Measurements from ENCODE around the gene RTF2.

The RTF2 gene

GRCh38 chr20:56468316-56469076 is at the start of gene RTF2:
TSS of gene RTF2 (plus strand) at chr20:56468627. CDS start at chr20:56468698, 71 bp downstream.
- no peak for TF ChIP-seq CTCF (conservative IDR thresholded peaks at IDR 0.05)
- H3K27ac ChIP-seq, result peak within 1 kb of the TSS; percentile 73

DNA sequence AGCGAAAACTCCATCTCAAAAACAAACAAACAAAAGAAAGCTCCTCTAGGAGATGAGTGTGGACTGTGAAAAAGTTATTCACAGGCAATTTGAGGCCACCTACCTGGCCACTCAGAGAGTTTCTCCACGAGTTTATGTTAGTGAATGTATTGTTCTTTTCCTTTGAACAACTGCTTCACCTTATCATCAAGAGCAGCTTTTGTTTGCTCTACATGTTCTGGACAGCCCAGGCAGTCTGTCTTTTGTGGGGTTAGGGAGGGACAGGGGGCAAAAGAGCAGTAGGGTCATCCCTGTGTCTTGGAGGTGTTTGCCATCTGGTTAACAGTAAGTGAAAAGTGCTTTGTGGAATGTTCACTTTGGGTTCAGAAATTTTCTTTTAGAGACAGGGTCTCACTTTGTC is 48.4 kb upstream of the RTF2 start:
- H3K27ac ChIP-seq, result no peak overlapping the region
- TF ChIP-seq CTCF (conservative IDR thresholded peaks at IDR 0.05), result no peak

- no peak overlapping the region for H3K27ac ChIP-seq
- TF ChIP-seq CTCF (conservative IDR thresholded peaks at IDR 0.05), result no peak
Observed at GRCh38 chr20:56420940-56421688, 47.3 kb upstream of the RTF2 start.

DNA sequence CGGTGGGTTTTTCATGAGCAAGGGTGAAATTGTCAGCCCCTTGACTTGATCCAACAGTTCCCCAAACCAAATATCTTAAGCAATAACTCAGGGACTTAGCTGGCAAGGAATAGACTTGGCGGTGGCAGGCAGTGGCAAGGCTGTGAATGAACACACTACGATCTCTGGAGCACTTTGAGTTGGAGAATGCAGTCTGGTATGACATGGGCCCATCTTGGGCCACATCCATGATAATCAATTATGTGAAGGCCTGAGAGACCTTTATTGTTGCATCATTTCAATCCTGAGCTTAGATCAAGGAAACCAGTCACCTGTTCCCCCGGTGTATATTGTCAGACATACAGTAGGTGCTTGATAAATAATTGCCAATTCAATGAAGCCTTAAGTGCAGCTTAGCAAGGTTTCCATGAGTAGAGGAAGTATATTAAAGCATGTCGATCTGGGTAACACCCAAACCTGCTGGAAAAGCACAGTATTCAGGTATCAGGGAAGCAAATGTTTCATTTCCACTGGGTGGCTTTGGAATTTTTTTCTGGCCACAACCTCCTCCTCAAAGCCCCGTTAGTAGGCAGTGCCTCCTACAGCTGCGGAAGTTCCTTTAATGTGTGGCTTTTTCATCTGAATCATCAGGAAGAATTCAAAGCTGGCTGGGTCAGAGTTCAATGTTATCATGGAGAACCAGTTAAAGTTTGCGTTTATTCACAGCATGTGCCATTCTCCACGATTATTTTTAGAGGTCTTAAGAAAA is 46.2 kb upstream of the RTF2 start:
- no peak overlapping the region for H3K27ac ChIP-seq
- TF ChIP-seq CTCF (conservative IDR thresholded peaks at IDR 0.05), result no peak

- TF ChIP-seq CTCF (conservative IDR thresholded peaks at IDR 0.05), result no peak
- H3K27ac ChIP-seq, result no peak overlapping the region
Observed at GRCh38 chr20:56422824-56423189, 45.6 kb upstream of the RTF2 start.

- TF ChIP-seq CTCF (conservative IDR thresholded peaks at IDR 0.05), result no peak
- no peak overlapping the region for H3K27ac ChIP-seq
Observed at GRCh38 chr20:56423211-56423610, 45.2 kb upstream of the RTF2 start.

DNA sequence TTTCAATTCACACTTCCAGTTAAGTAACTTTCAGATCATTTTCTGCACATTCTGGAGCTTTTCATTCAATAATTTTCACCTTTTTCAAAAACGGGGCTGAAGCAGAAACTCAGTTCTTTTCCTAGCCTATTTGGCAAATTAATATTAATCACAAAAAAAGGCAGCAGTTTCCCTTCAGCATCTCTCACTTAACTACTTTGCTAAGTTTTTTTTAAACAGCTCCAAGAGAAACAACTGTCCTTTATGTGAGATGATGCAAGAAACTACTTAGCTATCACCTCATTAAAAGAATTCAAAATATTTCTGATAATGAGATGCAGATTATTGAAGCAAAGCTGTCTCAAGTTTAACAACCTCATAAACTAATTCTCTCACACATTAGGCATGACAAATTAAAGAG is 44.5 kb upstream of the RTF2 start:
- TF ChIP-seq CTCF (conservative IDR thresholded peaks at IDR 0.05), result no peak
- no peak overlapping the region for H3K27ac ChIP-seq
